GM18873 (cell line): ENCODE measurements around the gene PDE4D.

ENCODE experiments used
- ATAC-seq: cut with Tn5 transposase; IDR thresholded peaks from one replicate; pipeline ENCODE4 v1.9.1; 2021; ENCODE audit warnings: mild to moderate bottlenecking, moderate library complexity, moderate number of reproducible peaks; ENCODE audit not compliant: unreplicated experiment, low FRiP score

The PDE4D gene

DNA sequence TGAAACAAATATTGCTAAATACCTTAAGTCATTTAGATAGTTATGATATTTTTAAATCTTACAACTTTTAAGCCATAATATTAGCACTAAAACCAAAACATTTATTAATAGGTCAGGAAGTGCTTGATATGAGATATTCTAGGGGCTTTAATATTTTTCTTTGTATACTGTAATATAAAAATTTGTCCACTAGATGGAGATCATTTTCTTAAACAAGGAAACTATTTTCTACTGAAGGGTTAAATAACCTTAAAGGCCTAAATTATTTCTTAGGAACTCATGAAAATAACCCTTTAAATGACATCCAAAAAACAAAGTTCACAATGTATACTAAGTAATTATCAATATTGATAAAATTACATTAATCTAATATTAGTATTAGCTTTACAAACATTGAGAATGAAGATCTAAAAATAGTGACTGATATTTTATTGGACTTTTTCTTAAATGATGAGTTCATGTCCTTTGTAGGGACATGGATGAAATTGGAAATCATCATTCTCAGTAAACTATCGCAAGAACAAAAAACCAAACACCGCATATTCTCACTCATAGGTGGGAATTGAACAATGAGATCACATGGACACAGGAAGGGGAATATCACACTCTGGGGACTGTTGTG, 675.0 kb downstream of the PDE4D start:
- no peak for ATAC-seq

DNA sequence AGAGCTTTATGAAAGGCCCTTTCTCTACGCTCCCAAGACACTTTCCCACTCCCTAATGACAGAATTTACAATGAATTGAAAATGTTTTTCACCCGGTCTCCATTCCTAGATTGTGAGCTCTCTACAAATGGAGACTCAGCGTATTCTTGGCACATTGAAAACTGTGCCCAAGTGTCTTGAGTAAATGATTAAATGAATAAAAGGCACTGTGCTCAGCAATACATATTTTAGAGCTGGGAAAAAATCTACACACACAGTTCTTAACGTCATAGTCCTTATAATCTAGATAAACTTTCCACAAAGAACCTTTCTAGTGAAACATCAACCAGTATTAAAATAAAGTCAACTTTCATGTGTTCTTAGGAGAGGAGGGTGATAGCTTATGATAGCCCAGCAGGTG, 676.7 kb downstream of the PDE4D start:
- ATAC-seq = no peak

DNA sequence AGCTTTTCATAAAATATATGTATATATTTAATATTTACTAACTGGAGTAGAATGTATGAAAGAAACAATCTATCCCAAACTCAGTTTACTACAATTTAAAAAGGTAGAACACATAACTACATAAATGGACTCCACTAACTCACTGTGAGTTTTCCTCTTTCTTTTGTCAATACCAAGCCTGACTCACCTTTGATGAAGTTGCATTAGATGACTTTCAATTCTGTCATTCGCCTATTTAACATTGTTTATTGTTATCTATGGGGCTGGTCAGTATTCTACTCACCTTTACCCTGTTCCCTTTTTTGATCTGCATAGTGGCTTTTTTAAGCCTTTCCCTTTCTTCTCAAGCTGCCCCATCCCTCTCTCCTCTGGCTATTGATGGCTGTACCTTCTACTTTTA, 680.9 kb downstream of the PDE4D start:
- no peak for ATAC-seq

DNA sequence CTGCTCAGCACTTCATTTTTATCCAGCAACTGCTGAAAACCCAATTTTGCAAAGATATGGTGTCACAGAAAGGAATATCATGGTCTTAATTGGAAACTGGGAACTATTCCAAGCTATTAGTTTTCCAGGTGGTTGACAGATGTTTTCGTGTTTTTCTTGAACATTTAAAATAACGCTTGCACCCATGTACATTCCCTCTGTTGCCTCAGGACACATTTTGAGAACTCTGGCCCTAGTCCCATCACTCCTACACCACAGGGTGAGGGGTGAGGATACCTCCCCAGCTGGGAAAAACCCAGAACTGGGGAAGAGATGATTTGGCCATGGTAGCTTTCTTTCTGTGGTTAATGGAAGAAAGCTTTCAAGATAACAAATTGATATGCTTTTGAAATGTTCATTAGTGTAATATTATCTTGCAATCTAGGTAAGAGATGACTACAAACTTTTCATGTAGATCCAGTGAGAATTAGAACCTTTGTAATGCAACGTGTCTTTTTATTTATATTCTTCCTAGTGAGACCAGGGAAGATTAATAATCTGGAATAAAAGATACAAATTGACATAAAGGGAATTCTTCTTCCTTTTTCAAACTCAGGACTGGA, 683.7 kb downstream of the PDE4D start:
- ATAC-seq = no peak

DNA sequence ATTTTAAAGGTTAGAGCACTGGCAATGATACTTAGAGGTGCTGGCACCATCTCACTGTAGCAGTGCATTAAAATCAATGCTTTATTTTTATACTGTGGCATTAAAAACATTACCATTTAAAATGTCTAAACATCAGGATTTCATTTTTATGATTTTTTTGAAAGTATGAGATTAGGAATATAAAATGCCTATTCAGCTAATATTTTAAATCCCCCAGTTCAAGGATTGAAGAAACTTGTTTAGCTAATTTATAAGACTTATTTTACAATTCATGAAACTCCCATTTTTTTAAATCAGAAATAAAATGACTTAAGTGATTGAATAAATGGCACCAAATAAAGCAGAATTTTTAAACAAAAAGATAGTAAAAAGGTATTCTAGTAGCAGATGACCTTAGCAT, 685.1 kb downstream of the PDE4D start:
- no peak for ATAC-seq

DNA sequence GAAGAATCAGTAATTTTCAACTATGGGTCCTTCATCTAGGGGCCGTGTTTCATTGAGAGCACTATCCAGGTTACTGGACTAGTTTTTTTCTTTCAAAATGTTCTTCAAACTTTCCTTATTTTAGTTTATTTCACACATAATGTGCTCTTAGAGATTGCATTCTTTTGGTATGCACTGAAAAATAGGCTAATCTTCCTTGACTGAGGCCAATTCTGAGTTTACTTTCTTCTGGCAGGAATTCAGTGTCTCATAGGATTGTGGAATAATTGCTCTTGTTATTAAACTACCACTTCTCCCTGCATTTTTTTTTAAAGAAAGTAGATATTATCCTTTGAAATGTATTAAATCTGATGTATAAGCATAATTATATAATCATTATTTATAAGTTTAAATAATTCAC, 686.1 kb downstream of the PDE4D start:
- no peak for ATAC-seq

DNA sequence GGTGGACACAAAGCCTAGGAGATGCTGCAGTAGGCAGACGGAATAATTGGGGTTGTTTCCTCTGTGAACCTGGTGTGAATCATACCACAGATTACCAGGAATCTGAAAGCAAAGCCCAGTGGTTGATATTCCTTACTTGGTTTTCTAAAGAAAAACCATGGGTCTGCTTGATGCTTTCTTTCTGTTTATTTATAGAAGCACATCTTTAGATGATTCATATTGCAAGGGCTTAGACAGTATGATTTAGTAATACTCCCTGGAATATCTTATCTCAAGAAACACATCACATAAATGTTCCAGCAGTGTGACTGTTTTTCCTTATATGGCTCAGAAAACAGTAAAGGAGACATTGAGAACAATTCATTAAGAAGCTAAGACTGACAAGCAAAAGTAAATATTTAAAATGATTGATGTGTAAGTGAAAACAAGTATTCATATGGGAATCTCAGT, 687.4 kb downstream of the PDE4D start:
- no peak for ATAC-seq

DNA sequence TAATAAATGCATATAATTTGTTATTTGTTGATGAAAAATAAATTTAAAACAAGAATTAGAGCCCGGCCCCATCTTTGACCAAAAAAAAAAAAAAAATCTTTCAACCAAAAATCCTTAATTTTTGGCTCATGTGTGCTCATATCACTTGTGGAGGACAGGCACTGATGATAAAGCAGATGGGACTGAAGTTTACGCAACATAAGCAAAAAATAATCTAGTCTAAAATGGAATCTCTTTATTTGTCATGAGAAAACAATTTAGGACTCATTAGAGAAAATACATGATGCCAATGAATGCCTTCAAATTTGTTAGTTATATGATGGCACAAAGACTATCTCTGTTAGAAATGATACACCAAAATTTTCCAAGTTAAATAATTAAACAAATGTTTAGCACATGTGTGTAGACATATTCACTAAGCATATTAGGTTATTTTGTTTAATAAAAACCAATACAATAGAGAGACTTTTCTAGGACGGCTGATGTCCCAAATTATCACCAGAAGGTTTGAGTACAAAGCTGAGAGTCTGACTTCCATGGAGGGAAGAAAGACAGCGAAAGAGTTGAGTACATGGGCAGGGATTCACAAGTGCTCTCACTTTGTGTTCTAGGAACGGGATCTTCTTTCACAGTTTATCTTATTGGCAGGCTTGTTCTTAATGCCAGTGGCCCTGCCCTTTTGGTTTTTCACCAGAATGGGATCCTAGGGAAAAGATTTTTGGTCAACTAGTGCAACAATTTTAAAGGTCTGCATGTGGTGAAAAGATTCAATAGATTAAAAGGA, 689.2 kb downstream of the PDE4D start:
- no peak for ATAC-seq

DNA sequence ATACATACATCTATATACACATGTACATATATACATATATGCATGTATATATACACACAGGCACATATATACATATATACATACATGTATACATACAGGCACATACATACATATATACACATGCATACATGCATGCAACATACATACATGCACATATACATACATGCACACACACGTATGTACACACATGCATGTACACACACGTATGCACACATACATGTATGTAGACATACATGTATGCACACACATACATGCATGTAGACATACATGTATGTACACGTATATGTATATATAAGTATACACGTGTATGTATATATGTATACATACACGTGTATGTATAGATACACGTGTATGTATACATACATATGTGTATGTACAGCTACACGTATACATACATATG, 693.7 kb downstream of the PDE4D start:
- ATAC-seq = no peak

DNA sequence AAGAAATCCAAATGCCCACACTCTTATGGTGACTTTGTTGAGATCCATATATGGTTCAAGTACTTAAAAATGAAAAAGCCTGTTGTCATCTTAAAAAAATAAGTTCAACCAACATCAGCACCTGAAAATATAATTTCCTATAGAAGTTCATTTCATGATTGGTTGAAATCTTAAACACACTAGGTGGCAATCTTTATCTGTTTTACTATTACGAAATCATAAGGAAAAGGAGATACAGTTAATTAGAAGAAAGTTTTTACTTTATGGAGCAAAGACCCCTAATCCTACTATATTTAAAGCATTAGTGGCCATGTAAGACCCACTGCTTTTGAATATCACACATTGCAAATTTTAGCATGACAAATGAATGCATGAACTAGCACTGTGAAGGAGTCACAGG, 694.7 kb downstream of the PDE4D start:
- no peak for ATAC-seq

DNA sequence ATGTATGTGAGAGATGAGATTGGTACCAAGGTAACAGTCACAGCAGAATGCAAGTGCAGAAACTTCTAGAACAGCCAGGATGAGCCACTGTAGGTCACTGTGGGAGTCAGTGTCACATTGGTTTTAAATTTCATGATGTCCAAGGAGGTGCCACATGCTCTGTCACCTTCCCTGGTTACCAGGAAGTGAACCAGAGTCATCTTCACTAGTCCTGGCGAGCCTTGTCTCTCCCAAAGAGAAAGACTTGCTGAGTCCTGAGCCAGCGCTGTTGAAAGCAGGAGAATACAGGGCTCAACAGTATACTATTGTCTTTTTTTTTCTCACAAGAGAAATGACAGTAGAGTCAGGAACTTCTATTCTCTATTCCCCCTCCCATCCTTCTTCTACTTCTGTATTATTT, 695.2 kb downstream of the PDE4D start:
- no peak for ATAC-seq

DNA sequence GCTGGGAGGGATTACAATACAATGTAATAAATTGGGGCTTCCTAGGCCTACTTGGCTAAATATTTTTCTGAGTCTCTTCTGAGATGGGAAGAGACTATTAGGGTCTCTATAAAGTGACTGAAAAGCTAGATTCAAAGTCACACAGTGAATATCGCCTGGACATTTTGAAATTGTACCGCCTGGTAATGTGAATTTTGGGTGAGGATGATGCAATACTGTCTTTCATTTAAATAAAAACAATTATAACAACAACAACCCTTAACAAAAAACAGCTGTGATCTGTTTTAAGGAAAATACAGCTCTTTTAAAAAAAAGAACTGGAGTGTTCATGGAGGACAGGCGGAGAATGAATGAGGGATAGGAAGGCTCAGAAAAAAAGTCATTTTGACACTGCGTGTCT, 695.6 kb downstream of the PDE4D start:
- no peak for ATAC-seq

DNA sequence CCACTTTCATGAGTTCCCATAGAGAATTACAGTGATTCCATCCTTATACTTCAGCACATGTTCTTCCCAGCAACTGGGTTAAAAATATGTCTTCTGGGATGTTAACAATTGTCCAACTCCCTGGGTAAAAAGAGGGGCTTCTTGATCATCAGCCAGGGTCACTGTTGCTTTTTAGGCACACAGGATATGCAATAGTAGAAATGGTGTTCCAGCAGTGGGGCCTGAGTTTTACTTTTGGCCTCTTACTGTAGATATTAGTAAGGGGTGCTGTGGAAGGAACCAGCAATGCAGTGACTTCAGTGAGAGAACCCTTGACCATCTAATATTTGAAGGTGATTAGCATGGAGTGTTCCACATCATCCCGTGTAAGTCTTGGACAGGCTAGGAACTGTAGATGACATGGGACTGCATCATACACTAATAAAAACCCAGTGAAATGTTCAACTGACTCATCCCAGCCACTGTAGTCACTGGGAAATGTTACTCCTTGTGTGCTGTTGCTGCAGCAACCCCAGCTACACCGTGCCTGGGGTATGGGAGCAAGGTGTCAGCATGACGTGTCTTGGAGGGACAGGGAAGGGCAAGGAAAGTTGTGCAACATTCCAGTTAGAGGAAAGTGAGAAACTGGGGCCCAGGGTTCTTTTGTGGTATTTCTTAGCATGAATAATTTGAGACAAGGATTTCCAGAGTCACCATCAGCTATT, 699.8 kb downstream of the PDE4D start:
- no peak for ATAC-seq

DNA sequence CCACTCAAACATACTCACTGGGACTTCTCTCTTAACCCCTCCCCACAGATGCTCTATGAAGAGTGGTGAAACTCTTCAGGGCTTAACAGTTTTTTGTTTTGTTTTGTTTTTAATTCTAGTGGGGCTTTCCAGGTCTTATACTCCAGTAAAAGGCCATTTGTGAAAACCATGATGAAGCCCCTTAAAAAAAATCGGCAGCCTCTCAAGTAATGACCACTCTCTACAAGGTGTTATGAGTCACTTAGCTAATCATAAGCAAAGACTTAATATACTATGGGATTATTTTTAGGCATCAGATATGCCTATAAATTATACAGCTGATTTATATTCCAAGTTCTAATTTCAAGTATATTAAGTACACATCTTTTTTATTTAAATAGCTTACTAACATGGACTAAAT, 702.8 kb downstream of the PDE4D start:
- ATAC-seq = no peak

DNA sequence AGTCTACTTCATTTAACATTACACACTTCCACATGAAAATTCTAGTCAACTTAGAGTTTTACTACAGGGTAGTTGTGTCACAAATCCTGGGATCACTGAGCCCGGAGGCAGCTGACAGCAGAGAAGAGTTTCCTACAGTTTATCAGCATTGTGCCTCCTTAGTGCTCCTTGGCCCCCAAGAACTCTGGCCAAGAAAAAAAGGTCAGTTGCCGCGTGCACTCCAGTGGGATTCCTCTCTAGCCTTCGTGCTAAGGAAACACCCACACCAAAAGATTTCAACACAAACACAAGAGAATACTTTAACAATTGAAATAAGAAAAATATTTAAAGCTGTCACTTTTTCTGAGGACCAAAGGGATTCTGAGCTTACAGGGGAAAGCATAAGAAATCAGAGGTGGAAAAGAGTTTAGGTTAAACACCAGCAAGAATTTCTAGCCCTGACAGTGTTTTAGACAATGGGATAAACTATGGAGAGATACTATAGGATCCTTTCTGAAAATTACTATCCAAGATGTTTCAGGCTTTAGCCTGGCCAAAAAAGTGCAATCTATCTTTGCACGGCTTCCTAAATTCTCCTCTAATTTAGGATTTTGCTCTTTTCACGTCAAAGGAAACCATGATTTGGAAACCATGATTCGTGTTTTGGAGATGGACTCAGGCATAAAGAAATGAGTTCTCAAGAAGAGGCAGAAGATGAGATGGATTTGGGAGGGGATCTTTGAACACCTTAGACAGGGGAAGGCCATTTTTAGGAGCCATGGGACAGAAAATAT, 703.9 kb downstream of the PDE4D start:
- ATAC-seq = no peak

DNA sequence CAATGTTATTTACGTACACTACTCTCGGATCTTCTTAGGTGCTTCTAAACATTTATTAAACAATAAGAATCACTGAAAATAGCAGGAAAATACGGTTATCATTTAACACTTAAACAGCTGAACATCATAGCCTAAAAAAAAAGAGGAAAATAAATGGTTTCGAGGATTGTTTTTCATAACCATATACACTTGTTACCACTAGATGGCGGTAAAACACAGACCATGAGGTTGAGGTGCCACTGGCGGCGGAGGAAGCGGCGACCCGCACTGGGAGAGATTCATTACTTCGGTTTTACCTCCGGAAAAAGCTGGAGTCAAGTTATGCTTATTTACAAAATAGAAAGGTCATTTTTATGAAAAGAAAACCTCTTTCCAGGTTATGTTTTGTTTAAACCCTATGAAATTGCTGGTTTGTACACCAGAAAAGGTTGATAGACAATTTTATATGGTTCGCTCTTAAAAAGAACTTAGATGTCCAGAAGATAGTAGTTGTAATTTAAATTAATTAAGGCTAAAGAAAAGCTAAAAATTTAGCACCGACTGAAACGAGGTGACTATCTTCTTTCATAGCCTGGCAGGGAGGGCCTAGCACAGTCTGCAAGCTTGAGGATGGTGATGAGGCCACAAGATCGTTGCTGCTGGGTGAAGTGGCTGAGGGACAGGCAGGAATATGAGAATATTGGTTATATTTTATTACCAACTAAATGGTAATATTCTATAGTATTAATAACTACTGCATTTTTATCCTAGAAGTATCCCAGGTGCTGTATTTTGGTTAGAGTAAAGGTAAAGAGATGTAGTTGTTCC, 704.9 kb downstream of the PDE4D start:
- ATAC-seq = no peak

DNA sequence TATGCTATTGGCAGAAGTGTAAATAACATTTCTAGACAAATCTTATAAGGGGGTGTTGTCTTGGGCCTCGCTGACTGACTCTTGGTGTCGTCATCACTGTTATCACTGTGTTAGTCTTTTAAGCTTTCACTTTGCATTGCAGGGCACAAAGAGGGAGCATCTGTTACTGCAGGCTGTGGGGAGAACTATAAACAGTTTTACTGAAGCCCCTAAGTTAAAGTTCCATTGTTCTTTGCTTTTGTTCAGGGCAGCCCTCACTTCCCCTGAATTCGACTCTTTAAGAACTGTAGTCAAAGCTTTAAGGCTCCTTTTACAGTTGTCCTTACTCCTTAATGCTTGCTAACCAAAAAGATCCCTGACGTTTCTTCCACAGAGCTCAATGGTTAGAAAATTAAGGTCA, 705.7 kb downstream of the PDE4D start:
- no peak for ATAC-seq

DNA sequence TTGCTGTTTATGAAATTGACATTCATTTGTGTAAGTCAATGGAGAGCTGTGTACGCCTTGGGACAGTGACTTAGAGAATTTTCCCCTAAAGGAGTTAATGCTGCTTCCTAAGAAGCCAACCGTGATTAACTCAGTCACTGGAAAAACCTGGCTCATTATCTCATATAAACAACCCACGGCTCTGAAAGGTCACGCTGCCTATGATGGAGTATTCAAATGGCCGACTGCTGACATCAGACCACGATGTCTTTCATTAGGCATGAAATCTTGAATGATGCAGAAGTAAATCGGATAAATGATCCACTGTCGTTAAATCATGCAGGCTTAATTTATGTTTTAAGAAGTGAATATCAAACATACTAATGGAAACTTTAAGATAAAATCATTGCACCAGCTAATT, 706.9 kb downstream of the PDE4D start:
- ATAC-seq = no peak

DNA sequence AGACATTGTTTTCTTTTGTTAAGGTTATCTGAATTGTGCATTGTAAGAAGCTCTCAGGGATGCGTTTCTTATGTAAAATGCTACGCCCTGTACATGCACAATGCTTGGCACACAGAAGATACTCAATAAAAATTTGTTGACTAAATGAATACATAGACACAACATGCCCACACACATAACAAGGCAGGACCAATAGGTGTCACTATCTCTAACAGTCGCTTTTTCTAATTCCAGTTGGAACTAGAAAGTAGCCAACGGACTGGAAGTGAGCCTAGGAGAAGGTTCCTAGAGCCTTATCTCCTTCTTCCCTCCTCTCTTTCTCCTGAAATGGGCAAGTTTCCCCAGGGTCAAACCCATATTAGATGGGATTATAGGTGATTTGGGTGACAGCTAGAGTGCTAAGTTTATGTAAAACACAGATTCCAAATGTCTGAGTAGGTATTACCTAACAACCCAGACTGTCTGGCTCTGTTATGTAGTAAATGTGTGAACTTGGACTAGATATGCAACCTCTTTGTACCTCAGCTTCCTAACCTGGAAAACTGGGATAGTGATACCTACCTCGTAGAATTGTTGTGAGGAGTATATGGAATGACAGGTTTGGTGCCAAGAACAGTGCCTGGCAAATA, 707.7 kb downstream of the PDE4D start:
- ATAC-seq = no peak
